Mammary epithelial cell (primary cell): ENCODE data around the gene CHL1.

Experiments used
- EZH2 ChIP-seq: IDR thresholded peaks from 2 replicates; pipeline ENCODE4 v1.6.1; 2012; ENCODE audit warnings: low read length, inconsistent platforms, borderline replicate concordance
- TF ChIP-seq, protein P1 (sequence below), 2 donors: IDR thresholded peaks in 1 of 2; conservative IDR thresholded peaks in 1 of 2; 2 replicates each; pipeline ENCODE4 v1.5.1; 2011 to 2012; ENCODE audit warnings: inconsistent platforms in 2 of 2, low read length in 2 of 2, mild to moderate bottlenecking in 2 of 2, control low read depth in 1 of 2, low read depth in 1 of 2; ENCODE audit not compliant: insufficient read depth in 1 of 2; ENCODE audit errors: extremely low read depth in 1 of 2

DNA sequence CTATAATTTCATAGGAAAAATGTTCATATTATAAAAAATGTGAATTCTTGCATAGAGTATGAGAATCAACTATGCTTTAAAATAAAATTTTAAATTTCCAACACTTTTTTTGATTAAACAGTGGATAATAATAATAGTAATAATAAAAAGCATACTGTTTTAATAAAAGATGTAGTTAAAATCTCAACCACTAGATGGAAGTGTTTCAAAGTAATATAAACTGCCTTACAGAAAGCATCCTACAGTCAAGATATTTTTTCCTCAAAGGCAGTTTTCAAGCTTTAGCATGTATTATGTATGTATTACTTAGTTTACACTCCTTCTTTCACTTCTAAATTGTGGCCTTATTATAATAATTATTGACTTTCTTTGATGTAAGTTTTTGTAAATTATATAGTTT, 217.5 kb downstream of the CHL1 start:
- TF ChIP-seq, protein P1, sequence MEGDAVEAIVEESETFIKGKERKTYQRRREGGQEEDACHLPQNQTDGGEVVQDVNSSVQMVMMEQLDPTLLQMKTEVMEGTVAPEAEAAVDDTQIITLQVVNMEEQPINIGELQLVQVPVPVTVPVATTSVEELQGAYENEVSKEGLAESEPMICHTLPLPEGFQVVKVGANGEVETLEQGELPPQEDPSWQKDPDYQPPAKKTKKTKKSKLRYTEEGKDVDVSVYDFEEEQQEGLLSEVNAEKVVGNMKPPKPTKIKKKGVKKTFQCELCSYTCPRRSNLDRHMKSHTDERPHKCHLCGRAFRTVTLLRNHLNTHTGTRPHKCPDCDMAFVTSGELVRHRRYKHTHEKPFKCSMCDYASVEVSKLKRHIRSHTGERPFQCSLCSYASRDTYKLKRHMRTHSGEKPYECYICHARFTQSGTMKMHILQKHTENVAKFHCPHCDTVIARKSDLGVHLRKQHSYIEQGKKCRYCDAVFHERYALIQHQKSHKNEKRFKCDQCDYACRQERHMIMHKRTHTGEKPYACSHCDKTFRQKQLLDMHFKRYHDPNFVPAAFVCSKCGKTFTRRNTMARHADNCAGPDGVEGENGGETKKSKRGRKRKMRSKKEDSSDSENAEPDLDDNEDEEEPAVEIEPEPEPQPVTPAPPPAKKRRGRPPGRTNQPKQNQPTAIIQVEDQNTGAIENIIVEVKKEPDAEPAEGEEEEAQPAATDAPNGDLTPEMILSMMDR (conservative IDR thresholded peaks at IDR 0.05 in 1 of 2, IDR thresholded peaks at IDR 0.05 in 1 of 2; ENCODE audit: extremely low read depth in 1 of 2, insufficient read depth in 1 of 2, low read depth in 1 of 2, low read length in 2 of 2) = peak; percentile 13 to 36
- no peak for TF ChIP-seq EZH2
